Measurements from ENCODE around the gene SMIM7.
A peak's percentile ranks its signal among the peaks of the same experiment; 100 is the strongest.
"Not testable (repeated sequence)": the region's sequence is repeated elsewhere in the genome, so short reads cannot be mapped to it uniquely, and the experiment has no call there.

SMIM7 gene

DNA sequence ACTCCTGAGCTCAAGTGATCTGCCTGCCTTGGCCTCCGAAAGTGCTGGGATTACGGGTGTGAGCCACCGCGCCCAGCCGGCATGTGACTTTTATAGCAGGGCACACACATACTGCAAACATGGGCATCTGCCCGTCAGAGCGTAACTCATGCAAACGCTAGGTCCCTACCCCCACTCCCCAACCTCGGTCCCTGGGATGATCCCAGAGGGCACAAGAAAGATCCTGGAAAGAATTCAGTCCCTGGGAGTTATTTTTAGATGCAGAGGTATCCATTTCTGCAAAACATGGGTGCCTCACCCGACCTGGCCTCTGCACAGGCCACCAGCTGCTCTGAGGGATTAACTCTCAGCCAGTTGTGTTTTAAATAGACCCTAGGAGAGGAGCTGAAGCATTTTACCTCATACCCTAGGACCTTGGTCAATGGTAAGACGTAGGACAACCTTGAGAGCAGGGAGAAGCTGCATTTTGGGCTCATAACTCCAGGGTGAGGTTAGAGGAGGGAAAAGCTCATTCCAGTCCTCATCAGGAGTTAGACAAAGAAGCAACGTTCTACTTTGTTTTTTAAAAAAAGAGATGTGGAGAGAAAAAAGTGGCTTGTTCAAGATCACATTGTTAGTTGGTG, 11.8 kb upstream of the SMIM7 start:
- H3K27me3 ChIP-seq (ENCODE audit: insufficient read depth, low read length), result no peaks in the 10 kb centered on the region
- no peak overlapping the region for H3K4me3 ChIP-seq (ENCODE audit: low read length)
- H3K36me3 ChIP-seq (ENCODE audit: insufficient read depth, low read length), result peaks cover 2% of the 10 kb centered on the region
- H3K4me1 ChIP-seq (ENCODE audit: insufficient read depth, low read length), result no peaks in the 10 kb centered on the region
- no peaks in the 10 kb centered on the region for H3K9me3 ChIP-seq (ENCODE audit: low read length)
- H2AFZ ChIP-seq (ENCODE audit: low read depth, low read length), result no peak overlapping the region

DNA sequence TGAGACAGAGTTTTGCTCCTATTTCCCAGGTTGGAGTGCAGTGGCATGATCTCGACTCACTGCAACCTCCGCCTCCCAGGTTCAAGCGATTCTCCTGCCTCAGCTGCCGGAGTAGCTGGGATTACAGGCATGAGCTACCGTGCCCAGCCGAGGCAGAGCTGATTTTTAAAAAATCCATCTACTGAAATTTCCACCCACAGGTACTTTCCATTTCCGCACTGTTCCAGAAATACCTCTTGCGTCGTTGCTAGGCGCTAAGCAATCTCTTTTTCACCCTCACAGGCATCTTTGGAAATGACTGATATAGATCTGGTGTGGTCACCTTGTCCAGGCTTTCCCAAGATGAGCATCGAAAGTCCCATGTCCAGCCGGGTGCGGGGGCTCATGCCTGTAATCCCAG, 10.3 kb upstream of the SMIM7 start:
- Histone ChIP-seq H3K9me3 (ENCODE audit: low read length) (no peaks in the 10 kb centered on the region), H3K36me3 (ENCODE audit: insufficient read depth, low read length) (peaks cover 2% of the 10 kb centered on the region), H3K4me1 (ENCODE audit: insufficient read depth, low read length) (no peaks in the 10 kb centered on the region), H3K4me3 (ENCODE audit: low read length) (no peak overlapping the region), H3K27me3 (ENCODE audit: insufficient read depth, low read length) (no peaks in the 10 kb centered on the region), H2AFZ (ENCODE audit: low read depth, low read length) (no peak overlapping the region)

DNA sequence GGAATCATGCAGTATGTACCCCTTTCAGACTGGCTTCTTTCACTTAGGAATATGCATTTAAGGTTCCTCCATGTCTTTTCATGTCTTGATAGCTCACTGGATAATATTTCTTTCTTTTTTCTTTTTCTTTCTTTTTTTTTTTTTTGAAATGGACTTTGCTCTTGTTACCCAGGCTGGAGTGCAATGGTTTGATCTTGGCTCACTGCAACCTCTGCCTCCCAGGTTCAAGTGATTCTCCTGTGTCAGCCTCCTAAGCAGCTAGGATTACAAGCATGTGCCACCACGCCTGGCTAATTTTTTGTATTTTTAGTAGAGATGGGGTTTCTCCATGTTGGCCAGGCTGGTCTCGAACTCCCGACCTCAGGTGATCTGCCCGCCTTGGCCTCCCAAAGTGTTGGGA, 8.8 kb upstream of the SMIM7 start:
- not testable (repeated sequence) for H3K4me1 ChIP-seq (ENCODE audit: insufficient read depth, low read length); H2AFZ ChIP-seq (ENCODE audit: low read depth, low read length); H3K36me3 ChIP-seq (ENCODE audit: insufficient read depth, low read length); H3K9me3 ChIP-seq (ENCODE audit: low read length); H3K4me3 ChIP-seq (ENCODE audit: low read length); H3K27me3 ChIP-seq (ENCODE audit: insufficient read depth, low read length)

DNA sequence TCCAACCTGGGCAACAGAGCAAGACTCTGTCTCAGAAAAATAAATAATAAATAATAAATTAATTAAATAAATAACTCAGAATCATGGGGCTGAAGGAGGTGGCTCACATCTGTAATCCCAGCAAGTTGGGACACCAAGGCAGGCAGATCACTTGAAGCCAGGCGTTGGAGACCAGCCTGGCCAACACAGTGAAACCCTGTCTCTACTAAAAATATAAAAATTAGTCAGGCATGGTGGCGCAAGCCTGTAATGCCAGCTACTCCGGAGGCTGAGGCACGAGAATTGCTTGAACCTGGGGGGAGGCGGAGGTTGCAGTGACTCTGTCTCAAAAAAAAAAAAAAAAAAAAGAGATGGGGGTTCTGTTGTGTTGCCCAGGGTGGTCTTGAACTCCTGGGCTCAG, 8.2 kb upstream of the SMIM7 start:
- no peak overlapping the region for H3K4me3 ChIP-seq (ENCODE audit: low read length)
- H2AFZ ChIP-seq (ENCODE audit: low read depth, low read length), result no peak overlapping the region
- peaks cover 2% of the 10 kb centered on the region for H3K36me3 ChIP-seq (ENCODE audit: insufficient read depth, low read length)
- no peaks in the 10 kb centered on the region for H3K4me1 ChIP-seq (ENCODE audit: insufficient read depth, low read length)
- no peaks in the 10 kb centered on the region for H3K9me3 ChIP-seq (ENCODE audit: low read length)
- no peaks in the 10 kb centered on the region for H3K27me3 ChIP-seq (ENCODE audit: insufficient read depth, low read length)

DNA sequence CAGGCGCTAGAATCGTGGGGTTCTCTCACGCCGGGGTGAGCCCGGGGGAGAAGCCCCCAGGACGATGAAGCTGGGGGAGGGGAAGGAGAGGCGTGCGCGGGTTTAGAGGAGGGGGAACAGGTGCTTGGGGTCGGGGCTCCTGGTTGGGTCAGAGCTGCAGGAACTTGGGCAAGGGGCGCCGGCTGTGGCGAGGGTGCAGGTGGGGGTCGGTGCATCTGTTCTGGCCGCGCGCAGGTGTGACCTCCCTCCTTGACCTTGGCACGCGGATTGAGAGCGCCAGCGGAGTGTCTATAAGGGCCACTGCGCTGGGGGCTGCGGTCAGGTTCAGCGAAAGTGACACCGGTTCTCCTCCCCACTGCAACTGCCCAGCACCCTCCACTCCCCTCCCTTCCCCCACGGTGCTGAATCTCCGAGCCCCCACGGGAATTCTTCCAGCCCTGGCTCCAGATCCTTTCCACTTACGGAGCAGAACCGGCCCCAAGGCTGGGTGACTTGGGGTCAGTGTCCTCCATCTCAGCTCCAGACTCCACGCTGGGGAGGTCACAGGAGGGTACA, 1.6 kb upstream of the SMIM7 start:
- Histone ChIP-seq H2AFZ (ENCODE audit: low read depth, low read length) (no peak overlapping the region), H3K36me3 (ENCODE audit: insufficient read depth, low read length) (peaks cover 21% of the 10 kb centered on the region), H3K9me3 (ENCODE audit: low read length) (no peaks in the 10 kb centered on the region), H3K4me1 (ENCODE audit: insufficient read depth, low read length) (peaks cover 19% of the 10 kb centered on the region), H3K4me3 (ENCODE audit: low read length) (peak overlapping the region; percentile 82), H3K27me3 (ENCODE audit: insufficient read depth, low read length) (no peaks in the 10 kb centered on the region)

DNA sequence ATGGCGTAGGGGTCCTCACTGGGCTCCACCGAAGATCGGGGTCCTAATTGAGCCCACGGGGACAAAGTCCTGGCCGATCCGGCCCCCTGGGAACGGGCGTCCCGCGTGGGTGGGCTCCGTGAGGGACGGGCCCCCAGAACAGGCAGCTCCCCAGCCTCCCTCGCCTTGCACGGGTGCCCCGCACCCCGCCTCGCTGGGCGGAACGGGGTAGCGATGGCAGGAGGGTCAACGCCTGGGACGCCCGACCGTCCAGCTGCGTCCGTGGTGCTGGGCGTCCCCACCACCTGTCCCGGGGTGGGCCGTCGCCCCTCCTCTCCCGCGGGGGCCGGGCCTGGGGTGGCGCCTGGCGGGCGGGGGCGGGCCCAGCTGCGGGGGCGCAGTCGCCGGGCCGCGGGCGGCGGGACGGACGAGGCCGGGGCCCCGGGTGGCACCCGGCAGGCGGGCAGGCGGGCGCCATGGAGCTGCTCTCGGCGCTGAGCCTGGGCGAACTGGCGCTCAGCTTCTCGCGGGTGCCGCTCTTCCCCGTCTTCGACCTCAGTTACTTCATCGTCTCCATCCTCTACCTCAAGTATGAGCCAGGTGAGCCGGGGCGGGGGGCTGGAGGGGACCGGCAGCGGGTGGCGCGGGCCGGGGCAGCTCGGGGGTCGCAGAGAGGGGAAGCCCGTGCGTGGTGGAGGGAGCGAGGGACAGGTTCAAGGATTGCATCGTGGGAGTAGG, 977 bp upstream of the SMIM7 start, which contains the start of gene TMEM38A:
TSS of gene TMEM38A (plus strand) at position 377 of the 717 bp plus-strand sequence. CDS start at position 456, 79 bp downstream.
- Histone ChIP-seq H3K4me1 (ENCODE audit: insufficient read depth, low read length) (peaks cover 19% of the 10 kb centered on the region), H3K4me3 (ENCODE audit: low read length) (peak within 1 kb of the TSS; percentile 82), H3K9me3 (ENCODE audit: low read length) (no peaks in the 10 kb centered on the region), H2AFZ (ENCODE audit: low read depth, low read length) (peak within 1 kb of the TSS; percentile 94), H3K27me3 (ENCODE audit: insufficient read depth, low read length) (no peaks in the 10 kb centered on the region), H3K36me3 (ENCODE audit: insufficient read depth, low read length) (peaks cover 26% of the 10 kb centered on the region)

DNA sequence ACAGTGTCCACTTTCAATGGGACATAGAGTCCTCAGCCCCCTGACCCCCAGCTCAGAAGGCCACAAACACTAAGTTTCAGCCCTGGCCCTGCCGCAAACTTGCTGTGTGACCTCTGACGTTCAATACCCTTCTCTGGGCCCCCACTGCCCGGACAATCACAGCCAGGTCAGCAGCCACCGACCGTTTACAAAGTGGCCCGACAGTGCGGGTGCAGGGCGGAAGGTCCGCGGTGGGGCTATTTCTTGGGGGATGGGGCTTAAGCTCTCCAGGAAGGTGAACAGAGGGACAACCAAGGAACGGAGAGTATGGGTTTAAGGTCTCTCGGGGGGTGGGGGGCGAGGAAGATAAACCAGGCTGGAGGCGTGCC, 496 bp downstream of the SMIM7 start:
- Histone ChIP-seq H3K36me3 (ENCODE audit: insufficient read depth, low read length) (peaks cover 39% of the 10 kb centered on the region), H2AFZ (ENCODE audit: low read depth, low read length) (peak overlapping the region; percentile 94), H3K9me3 (ENCODE audit: low read length) (no peaks in the 10 kb centered on the region), H3K27me3 (ENCODE audit: insufficient read depth, low read length) (no peaks in the 10 kb centered on the region), H3K4me3 (ENCODE audit: low read length) (peak overlapping the region; percentile 82), H3K4me1 (ENCODE audit: insufficient read depth, low read length) (peaks cover 19% of the 10 kb centered on the region)

DNA sequence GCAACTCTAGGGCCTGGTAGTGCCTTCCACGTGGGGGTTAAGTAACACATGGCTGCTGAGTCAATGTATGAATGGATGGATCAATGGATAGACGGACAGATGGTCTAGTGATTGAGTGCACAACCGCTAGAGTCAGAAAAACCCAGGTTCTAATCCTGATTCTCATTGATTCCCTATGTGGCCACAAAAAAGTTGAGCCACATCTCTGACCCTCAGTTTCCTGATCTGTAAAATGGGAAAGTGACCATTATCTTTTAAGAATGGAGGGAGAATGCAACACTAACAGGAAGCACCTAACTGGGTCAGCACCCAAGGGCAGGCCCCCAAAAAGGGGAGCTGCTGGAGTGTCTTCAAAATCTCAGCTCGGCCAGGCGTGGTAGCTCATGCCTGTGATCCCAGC, 2.6 kb downstream of the SMIM7 start:
- Histone ChIP-seq H3K36me3 (ENCODE audit: insufficient read depth, low read length) (peaks cover 57% of the 10 kb centered on the region), H3K4me3 (ENCODE audit: low read length) (no peak overlapping the region), H3K4me1 (ENCODE audit: insufficient read depth, low read length) (peaks cover 19% of the 10 kb centered on the region), H3K27me3 (ENCODE audit: insufficient read depth, low read length) (no peaks in the 10 kb centered on the region), H3K9me3 (ENCODE audit: low read length) (no peaks in the 10 kb centered on the region), H2AFZ (ENCODE audit: low read depth, low read length) (no peak overlapping the region)

DNA sequence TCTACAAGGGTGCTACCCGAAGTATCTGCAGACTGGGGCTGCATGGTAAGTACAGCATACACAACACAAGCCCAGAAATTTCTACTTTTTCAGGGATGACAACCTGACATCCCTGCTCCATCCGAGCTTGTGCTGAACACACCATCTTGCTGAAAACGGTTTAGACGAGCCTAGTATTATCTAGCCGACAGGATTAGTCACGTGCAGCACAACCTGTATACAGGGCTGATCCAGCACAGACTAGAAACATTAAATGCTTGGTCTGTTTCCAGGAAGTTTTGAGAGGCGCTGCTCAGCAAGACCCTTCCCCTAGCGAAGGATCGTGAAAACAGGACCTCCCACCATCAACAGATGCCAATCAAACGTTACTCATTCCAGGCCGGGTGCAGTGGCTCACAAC, 4.2 kb downstream of the SMIM7 start:
- no peaks in the 10 kb centered on the region for H3K9me3 ChIP-seq (ENCODE audit: low read length)
- H3K27me3 ChIP-seq (ENCODE audit: insufficient read depth, low read length), result no peaks in the 10 kb centered on the region
- no peak overlapping the region for H3K4me3 ChIP-seq (ENCODE audit: low read length)
- no peak overlapping the region for H2AFZ ChIP-seq (ENCODE audit: low read depth, low read length)
- H3K36me3 ChIP-seq (ENCODE audit: insufficient read depth, low read length), result peaks cover 71% of the 10 kb centered on the region
- peaks cover 13% of the 10 kb centered on the region for H3K4me1 ChIP-seq (ENCODE audit: insufficient read depth, low read length)

DNA sequence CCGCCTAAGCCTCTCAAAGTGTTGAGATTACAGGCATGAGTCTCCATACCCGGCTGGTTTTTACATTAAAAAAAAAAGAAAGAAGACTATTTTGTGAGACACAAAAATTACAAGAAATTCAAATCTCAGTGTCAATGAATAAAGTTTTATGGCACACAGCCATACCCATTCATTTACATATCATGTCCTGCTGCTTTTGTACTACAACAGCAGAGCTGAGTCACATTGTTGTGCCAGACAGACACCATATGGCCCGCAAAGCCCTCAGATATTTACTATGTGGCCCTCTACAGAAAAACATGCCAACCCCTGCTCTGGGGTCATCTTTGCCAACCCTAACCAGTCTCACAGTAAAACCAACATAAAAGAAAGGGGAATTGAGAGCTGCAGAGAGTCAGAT, 5.3 kb downstream of the SMIM7 start:
- H2AFZ ChIP-seq (ENCODE audit: low read depth, low read length), result no peak overlapping the region
- peaks cover 80% of the 10 kb centered on the region for H3K36me3 ChIP-seq (ENCODE audit: insufficient read depth, low read length)
- H3K4me3 ChIP-seq (ENCODE audit: low read length), result no peak overlapping the region
- H3K27me3 ChIP-seq (ENCODE audit: insufficient read depth, low read length), result no peaks in the 10 kb centered on the region
- H3K4me1 ChIP-seq (ENCODE audit: insufficient read depth, low read length), result peaks cover 8% of the 10 kb centered on the region
- no peaks in the 10 kb centered on the region for H3K9me3 ChIP-seq (ENCODE audit: low read length)

DNA sequence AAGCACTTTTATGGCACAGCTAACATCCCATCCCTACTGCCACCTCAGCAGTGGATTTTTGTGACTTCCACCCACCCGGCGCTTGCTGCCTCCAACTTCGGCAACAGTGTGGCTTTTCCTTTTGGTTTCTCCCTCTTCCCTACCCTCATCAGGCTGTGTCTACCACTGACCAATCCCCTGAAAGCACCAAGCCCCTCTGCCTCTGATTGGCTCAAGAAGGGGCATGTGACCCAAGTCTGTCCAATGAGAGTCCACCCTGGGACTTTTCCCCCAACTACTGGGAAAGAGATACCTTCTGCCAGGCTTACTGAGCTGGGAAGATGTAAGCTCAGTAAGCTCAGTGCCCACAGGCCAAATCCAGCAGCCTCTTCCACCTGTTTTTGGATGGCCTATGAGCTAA, 5.8 kb downstream of the SMIM7 start:
- Histone ChIP-seq H2AFZ (ENCODE audit: low read depth, low read length) (no peak overlapping the region), H3K36me3 (ENCODE audit: insufficient read depth, low read length) (peaks cover 83% of the 10 kb centered on the region), H3K9me3 (ENCODE audit: low read length) (no peaks in the 10 kb centered on the region), H3K27me3 (ENCODE audit: insufficient read depth, low read length) (no peaks in the 10 kb centered on the region), H3K4me1 (ENCODE audit: insufficient read depth, low read length) (peaks cover 5% of the 10 kb centered on the region), H3K4me3 (ENCODE audit: low read length) (no peak overlapping the region)

DNA sequence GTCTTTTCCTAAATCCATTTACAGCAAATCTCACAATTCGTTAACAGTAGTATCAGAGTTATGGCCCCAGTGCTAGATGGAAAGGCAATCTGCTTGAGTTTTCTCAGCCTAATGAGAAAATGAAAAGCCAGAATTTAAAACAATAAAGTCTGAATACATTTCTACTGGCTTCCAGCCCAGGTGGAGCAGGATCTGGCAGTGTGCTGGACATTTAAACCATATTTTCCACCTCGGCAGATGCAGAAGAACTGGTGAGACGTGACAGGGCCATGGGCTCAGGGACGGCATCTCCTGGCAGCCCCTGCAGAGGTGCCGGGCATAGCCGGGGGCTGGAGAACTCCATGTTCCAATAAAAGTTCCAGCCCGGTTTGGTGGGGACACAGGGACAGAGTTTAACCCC, 7.1 kb downstream of the SMIM7 start:
- H3K4me3 ChIP-seq (ENCODE audit: low read length), result no peak overlapping the region
- no peaks in the 10 kb centered on the region for H3K4me1 ChIP-seq (ENCODE audit: insufficient read depth, low read length)
- H3K36me3 ChIP-seq (ENCODE audit: insufficient read depth, low read length), result peaks cover 77% of the 10 kb centered on the region
- no peaks in the 10 kb centered on the region for H3K27me3 ChIP-seq (ENCODE audit: insufficient read depth, low read length)
- H3K9me3 ChIP-seq (ENCODE audit: low read length), result no peaks in the 10 kb centered on the region
- H2AFZ ChIP-seq (ENCODE audit: low read depth, low read length), result no peak overlapping the region

DNA sequence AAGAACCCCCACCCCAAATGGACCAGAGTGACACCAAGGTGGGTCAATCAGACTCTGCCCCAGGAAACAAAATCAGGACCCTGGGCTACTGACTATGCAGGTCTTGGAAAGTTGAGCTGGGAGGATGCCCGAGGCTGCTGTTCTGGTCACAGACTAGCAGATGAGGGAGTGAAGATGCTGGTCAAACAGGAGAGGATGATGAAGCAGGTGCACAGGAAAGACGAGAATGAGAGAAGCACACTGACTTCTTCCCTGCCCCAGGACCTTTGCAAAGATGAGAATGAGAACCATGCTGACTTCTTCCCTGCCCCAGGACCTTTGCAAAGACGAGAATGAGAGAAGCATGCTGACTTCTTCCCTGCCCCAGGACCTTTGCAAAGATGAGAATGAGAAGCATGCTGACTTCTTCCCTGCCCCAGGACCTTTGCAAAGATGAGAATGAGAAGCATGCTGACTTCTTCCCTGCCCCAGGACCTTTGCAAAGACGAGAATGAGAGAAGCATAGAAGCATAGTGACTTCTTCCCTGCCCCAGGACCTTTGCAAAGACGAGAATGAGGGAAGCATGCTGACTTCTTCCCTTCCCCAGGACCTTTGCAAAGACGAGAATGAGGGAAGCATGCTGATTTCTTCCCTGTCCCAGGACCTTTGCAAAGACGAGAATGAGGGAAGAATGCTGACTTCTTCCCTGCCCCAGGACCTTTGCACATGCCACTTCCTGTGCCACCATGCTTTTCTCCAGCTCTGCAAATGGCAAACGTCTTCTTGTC, 8.3 kb downstream of the SMIM7 start:
- H3K27me3 ChIP-seq (ENCODE audit: insufficient read depth, low read length); H3K4me1 ChIP-seq (ENCODE audit: insufficient read depth, low read length); H3K9me3 ChIP-seq (ENCODE audit: low read length); H3K4me3 ChIP-seq (ENCODE audit: low read length); H2AFZ ChIP-seq (ENCODE audit: low read depth, low read length): not testable (repeated sequence)
- H3K36me3 ChIP-seq (ENCODE audit: insufficient read depth, low read length), result peaks cover 77% of the 10 kb centered on the region
